NCI-H526 (cell line): ENCODE measurements around the gene NES.

Experiments used
- DNase-seq, 2 experiments: peaks; one replicate each; lab custom pipeline; 2025; lab: John Stamatoyannopoulos, UW

NES gene

DNA sequence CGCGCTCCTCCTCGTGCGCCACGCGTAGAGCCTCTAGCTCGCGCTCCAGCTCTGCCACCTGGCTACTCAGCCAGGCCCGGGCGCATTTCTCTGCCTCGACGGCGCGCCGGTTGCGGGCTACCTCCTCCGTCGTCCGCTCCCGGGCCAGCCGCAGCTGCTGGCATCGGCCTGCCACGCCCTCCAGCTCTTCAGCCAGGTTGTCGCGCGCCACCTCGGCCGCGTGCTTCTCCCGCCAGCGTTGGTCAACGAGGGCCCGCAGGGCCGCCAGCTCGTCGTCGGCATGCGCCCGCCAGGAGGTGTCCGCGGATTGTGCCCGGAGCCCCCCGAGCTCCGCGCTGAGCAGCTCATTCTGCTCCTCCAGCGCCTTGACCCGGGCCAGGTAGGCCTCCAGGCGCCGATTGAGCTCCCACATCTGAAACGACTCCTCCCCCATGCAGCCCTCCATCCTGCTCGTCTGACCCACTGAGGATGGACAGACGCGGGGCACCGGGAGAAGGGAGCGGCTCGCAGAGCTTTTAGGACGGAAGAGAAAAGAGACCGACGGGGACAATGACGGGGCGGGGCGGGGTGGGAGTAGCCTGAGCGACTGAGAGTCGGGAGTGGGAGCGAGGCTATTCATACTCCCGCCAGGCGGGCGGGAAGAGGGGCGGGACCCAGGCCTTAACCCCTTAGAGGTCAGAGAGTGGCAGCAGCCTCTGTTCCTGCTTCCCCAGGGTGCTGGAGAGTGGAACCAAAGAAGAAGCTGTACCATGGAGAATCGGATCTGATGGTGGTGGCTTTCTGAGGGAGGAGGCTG is at the start of gene NES:
Gene NES, minus strand, starts transcription at position 588 of the 796 bp plus-strand sequence. Its CDS starts 143 bp downstream, at position 445.
- peak; percentile 66 to 92 for DNase-seq

DNA sequence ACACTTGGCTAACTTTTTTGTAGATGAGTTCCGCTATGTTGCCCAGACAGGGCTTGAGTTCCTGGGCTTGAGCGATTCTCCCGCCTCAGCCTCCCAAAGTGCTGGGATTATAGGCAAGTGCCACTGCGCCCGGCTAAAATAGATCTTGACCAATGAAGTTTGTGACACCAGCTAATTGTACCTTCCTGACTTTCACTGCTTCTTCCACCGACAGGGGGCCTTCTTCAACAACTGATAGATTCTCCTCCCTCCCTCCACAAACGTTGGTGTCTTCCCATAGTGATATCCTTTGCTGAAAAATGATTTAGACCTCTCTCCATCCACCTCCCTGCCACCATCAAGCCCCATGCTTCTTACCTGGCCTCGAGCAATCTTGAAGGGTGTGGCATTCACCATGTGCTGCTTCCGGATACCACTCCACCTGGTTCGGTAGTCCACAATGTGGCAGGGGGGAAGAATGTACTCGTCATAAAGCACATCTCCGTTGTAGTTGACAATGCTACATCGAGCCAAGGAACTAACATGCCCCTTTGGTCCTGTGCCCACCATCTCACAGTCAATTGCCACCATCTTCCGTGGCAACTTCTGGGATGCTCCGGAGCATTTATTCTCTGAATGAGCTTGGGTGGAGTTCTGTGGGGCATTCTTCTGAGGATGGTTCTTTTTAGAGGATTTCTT is 49.5 kb upstream of the NES start:
- peak; percentile 82 to 91 for DNase-seq

DNA sequence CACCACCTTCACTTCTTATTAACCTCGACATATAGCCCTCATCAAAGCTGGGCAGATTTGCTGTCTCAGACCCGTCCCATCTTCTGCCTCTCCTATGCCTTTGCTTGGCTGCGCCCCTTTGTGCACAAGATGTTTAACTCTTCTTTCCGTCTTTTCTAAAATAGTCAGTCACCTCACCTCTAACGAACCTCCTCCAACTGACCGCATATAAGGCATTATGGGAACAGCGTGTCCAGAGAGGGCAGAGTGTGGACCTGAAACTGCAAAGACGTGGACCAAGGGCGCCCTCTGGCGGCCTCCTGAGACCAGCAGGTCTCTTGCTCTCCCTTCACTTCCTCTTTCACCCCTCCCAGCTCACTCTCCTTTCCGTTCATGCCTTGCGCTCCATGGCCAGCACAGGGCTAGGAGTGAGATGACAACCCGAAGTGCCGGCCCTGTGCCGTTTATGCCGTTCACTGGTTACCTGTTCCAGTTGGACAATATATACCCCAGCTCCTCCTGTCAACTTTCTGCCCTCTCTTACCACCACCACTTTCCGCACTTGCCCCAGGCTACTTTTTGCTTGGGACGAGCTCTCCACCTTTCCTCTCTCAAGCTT is 48.6 kb upstream of the NES start:
- DNase-seq, result peak; percentile 87 to 97

DNA sequence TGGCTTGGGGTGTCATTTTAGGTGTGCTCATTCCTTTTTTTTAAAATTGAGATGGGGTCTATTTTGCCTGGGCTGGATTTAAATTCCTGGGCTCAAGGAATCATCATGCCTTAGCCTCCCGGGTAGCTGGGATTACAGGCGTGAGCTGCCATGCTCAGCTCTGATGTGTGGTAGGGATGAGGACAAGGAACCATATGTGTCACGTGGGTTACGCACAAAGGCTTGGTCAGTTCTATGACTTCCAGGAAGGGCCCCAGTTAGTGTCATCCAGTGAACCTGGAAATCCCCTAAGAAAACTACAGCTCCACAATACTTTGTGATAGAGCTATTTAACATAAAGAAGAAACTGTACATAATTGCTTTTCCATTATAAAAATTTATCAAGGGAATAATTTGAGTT is 44.3 kb upstream of the NES start:
- no peak for DNase-seq

- no peak for DNase-seq
Observed at GRCh38 chr1:156721131-156721530, 43.9 kb upstream of the NES start.

DNA sequence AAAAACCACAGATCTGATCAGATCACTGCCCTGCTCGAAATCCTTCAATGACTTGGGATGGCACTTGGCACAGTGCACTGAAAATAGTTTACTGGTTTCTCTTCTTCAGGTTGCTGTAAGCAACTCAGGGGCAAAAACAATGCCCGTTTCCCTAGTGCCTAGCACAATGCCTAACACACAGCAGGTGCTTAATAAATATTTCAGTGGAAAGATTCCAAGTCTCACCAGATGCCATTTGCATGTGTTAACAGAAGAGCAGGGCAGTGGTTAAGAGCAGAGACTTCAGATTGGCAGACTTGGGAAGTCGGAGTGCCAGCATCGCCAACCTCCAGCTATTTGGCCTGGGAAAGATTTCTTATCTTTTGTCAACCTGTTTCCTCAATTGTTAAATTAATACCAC is 40.1 kb upstream of the NES start:
- peak; percentile 48 to 59 for DNase-seq

- no peak for DNase-seq
Observed at GRCh38 chr1:156714830-156715229, 37.6 kb upstream of the NES start.

DNA sequence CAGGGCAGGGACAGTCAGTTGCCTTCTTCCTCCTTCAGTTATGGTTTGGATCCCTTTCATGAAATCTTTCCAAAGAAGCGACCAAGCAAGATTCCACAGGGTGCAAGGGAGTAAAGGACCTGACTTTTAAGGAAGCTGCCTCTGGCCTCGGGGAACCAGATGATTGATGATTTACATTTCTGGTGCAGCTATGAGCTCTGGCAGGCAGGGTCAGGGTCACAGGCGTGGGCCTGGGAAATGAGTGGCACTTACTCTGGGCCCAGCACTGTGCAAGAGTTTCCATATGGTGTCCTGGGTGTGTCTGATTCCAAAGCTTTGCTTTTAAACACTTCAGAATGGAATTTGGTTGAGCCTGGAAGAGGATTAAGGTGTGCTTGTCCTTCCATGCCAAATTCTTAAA is 35.4 kb upstream of the NES start:
- no peak for DNase-seq

DNA sequence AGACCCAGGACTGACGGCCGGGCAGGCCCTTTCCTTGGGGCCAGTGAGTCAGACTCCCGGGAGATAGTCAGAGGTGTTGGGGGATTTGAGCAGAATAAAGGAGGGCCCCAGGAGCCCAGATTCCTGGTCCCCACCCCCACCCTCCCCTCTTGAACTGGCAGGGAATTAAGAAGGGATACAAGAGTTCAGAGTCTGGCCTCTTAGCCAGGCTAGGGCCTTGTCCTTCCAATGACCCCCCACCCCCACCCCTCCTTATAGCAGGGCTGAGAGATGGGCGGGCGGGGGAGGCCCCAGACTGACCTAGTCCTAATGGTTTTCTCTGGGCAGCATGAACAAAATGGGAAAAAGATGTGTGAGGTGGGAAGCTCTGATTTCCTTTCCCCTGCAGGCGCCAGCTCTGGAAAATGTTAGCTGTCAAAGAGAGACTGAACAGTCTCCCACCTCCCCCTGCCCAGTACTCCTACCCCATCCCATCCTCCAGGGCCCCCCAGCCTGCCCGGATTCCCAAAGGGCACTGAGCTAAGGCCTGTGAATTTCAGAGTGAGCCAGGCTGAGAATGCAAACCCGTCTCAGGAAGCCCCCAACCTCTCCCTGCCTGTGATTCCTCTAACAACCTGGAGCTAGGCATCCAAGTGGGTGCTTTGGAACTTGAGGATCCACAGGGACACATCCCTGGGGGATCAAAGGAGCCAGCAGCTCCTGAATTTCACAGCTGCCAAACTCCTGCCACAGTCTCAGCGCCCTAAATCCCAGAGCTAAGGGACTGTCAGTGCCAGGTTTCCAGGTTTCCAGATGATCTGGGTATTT is 34.0 kb upstream of the NES start:
- no peak for DNase-seq

GRCh38 chr1:156709757-156710489 is 32.7 kb upstream of the NES start:
- DNase-seq, result peak in 1 of 2 experiments; percentile 43

GRCh38 chr1:156709031-156709430 is 31.8 kb upstream of the NES start:
- DNase-seq, result no peak

GRCh38 chr1:156708218-156708661 is 31.0 kb upstream of the NES start:
- DNase-seq, result no peak

- no peak for DNase-seq
Observed at GRCh38 chr1:156707417-156708217, 30.4 kb upstream of the NES start.

DNA sequence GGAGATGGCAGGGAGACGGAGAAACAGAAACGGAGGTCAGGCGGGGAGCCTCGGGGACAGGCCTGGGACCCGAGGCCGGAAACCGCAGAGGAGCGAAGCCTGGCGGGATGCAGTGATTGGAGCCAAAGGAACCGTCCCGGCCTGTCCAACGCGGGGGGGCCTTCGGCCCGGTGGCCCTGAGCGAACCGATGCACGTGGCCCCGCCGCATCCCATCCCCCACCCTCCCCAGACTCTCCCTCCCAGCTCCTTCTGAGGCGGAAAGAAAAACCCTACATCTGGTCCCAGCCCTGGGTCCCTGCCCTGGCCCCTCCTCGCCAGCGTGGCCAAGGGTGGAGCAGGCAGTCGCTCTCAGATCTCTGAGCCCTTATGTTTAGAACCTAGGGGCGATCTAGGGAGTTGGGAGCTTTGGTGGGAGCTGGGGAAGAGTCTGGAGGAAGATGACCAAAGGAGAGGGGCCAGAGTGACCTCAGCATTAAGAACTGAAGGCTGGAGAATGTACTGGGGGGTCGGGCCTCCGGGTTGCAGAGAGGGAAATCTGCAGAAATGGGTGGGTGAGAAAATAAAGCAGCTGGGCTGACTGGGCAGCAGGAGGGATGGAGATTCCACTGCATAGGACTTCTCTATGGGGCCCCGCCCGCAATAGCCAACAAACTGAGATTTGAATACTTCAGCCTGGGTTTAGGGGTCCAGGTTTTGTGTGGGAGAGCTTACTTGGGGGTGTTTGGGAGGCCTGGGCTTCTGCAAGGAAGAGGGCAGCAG is 29.6 kb upstream of the NES start:
- peak in 1 of 2 experiments; percentile 70 for DNase-seq

GRCh38 chr1:156705918-156706656 is 28.9 kb upstream of the NES start:
- DNase-seq, result peak; percentile 74 to 92

DNA sequence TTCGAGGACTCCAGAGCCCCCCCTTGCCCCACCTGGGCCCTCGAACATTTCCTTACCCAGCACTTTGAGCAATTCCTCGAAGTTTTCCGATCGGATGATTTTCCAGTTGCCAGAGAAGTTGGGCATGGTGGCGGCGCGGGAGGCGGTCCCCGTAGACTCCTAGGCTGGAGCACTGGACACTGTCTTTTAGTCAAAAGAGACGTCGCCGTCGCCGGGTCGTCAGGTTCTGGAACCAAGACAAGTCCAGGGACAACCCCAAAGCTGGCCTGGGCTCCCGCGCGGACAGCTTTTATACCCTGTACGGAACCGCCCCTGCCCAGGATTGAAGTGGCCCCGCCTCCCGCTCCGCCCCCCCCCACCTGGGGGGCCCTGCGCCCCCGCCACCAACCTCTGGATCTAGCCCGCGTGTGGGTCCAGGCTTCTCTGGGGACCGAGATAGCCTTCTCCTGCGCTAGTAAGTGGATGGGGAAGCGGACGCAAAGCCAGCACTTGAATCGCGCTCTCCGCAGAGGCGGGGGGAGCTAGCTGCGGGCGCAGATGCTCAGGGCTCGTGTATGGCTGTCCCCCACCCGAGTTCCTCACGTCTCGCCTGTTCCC is 28.2 kb upstream of the NES start, which contains the start of gene CRABP2:
Gene CRABP2, minus strand, starts transcription at position 263 of the 597 bp plus-strand sequence. Its CDS starts 137 bp downstream, at position 126.
- peak; percentile 73 to 86 for DNase-seq

- DNase-seq, result peak in 1 of 2 experiments; percentile 65
Observed at GRCh38 chr1:156704930-156705320, 27.7 kb upstream of the NES start.

- no peak for DNase-seq
Observed at GRCh38 chr1:156704166-156704711, 27.0 kb upstream of the NES start.
